Measurements from ENCODE around the gene HBG2.

HBG2 gene

GRCh38 chr11:5279471-5280090, 25.0 kb upstream of the HBG2 start:
- no peak for TF ChIP-seq CTCF (IDR thresholded peaks at IDR 0.05)

- TF ChIP-seq CTCF (IDR thresholded peaks at IDR 0.05): no peak
Measured at GRCh38 chr11:5277807-5278382, 23.3 kb upstream of the HBG2 start.

GRCh38 chr11:5276697-5277096, 22.1 kb upstream of the HBG2 start:
- no peak for TF ChIP-seq CTCF (IDR thresholded peaks at IDR 0.05)

GRCh38 chr11:5275369-5276110, 21.0 kb upstream of the HBG2 start:
- no peak for TF ChIP-seq CTCF (IDR thresholded peaks at IDR 0.05)

GRCh38 chr11:5274395-5274794, 19.8 kb upstream of the HBG2 start:
- TF ChIP-seq CTCF (IDR thresholded peaks at IDR 0.05): no peak

GRCh38 chr11:5272395-5273017, 17.9 kb upstream of the HBG2 start:
- no peak for TF ChIP-seq CTCF (IDR thresholded peaks at IDR 0.05)

GRCh38 chr11:5269715-5270147, 15.2 kb upstream of the HBG2 start, which contains the start of gene HBE1:
Gene HBE1 (minus strand): TSS chr11:5269945. CDS start chr11:5269890, 55 bp downstream.
- TF ChIP-seq CTCF (IDR thresholded peaks at IDR 0.05): no peak
